ENCODE results near the gene ABCB11. TPM values are rescaled to one million over a fixed set of nuclear protein-coding genes. Genes with fewer than 3 reads are reported as not detected.

The ABCB11 gene
- total RNA-seq, 1 donor from 2014 or later: 0.05 TPM

GRCh38 chr2:168962636-168963035, 68.5 kb downstream of the ABCB11 start:
- Histone ChIP-seq H3K9me3 (replicated peaks) (no peaks in the 10 kb centered on the region), H3K4me1 (no peaks in the 10 kb centered on the region), H3K36me3 (no peaks in the 10 kb centered on the region), H3K27me3 (ENCODE audit: low read depth) (no peaks in the 10 kb centered on the region), H3K4me3 (no peak overlapping the region), H3K27ac (replicated peaks) (no peak overlapping the region)
- no peak for DNase-seq
- no peak for TF ChIP-seq CTCF (IDR thresholded peaks at IDR 0.05; ENCODE audit: borderline replicate concordance)
- intact Hi-C loops (cut with micrococcal nuclease): loop anchor here (10.0 kb wide), 2 partner anchors 152 to 182 kb away; no protein-coding TSS in a partner anchor

GRCh38 chr2:168961450-168962229, 69.5 kb downstream of the ABCB11 start:
- intact Hi-C loops (cut with micrococcal nuclease): loop anchor here (10.0 kb wide), 2 partner anchors 153 to 183 kb away; no protein-coding TSS in a partner anchor
- no peak overlapping the region for H3K4me3 ChIP-seq
- no peaks in the 10 kb centered on the region for H3K36me3 ChIP-seq
- peak; percentile 86 for TF ChIP-seq CTCF (IDR thresholded peaks at IDR 0.05; ENCODE audit: borderline replicate concordance)
- DNase-seq: no peak
- no peaks in the 10 kb centered on the region for H3K4me1 ChIP-seq
- no peaks in the 10 kb centered on the region for H3K9me3 ChIP-seq (replicated peaks)
- no peaks in the 10 kb centered on the region for H3K27me3 ChIP-seq (ENCODE audit: low read depth)
- no peak overlapping the region for H3K27ac ChIP-seq (replicated peaks)

GRCh38 chr2:168956392-168956791, 74.7 kb downstream of the ABCB11 start:
- no peak for TF ChIP-seq CTCF (IDR thresholded peaks at IDR 0.05; ENCODE audit: borderline replicate concordance)
- no peaks in the 10 kb centered on the region for H3K4me1 ChIP-seq
- no peaks in the 10 kb centered on the region for H3K27me3 ChIP-seq (ENCODE audit: low read depth)
- no peak overlapping the region for H3K4me3 ChIP-seq
- H3K27ac ChIP-seq (replicated peaks): no peak overlapping the region
- no peak for DNase-seq
- H3K36me3 ChIP-seq: no peaks in the 10 kb centered on the region
- intact Hi-C loops (cut with micrococcal nuclease): no loop called here
- peaks cover 18% of the 10 kb centered on the region for H3K9me3 ChIP-seq (replicated peaks)

GRCh38 chr2:168955321-168955720, 75.8 kb downstream of the ABCB11 start:
- Histone ChIP-seq H3K36me3 (no peaks in the 10 kb centered on the region), H3K27ac (replicated peaks) (no peak overlapping the region), H3K27me3 (ENCODE audit: low read depth) (no peaks in the 10 kb centered on the region), H3K9me3 (replicated peaks) (peaks cover 21% of the 10 kb centered on the region), H3K4me1 (no peaks in the 10 kb centered on the region), H3K4me3 (no peak overlapping the region)
- intact Hi-C loops (cut with micrococcal nuclease): no loop called here
- no peak for TF ChIP-seq CTCF (IDR thresholded peaks at IDR 0.05; ENCODE audit: borderline replicate concordance)
- DNase-seq: no peak

- TF ChIP-seq CTCF (IDR thresholded peaks at IDR 0.05; ENCODE audit: borderline replicate concordance): no peak
- peaks cover 27% of the 10 kb centered on the region for H3K9me3 ChIP-seq (replicated peaks)
- H3K27ac ChIP-seq (replicated peaks): no peak overlapping the region
- no peaks in the 10 kb centered on the region for H3K4me1 ChIP-seq
- no peaks in the 10 kb centered on the region for H3K36me3 ChIP-seq
- DNase-seq: no peak
- intact Hi-C loops (cut with micrococcal nuclease): no loop called here
- H3K4me3 ChIP-seq: no peak overlapping the region
- H3K27me3 ChIP-seq (ENCODE audit: low read depth): no peaks in the 10 kb centered on the region
Measured at GRCh38 chr2:168954256-168954655, 76.9 kb downstream of the ABCB11 start.
